OCI-LY1 (cell line): ENCODE results near the gene SERINC5.

Source experiments
- H2AFZ ChIP-seq: fragments of 200-600 bp; sonication (generic), shearing (Covaris generic); 2 replicates; pipeline ENCODE4 v1.6.0; 2014; ENCODE audit warnings: antibody characterized with exemption, mild to moderate bottlenecking, low read length
- H3F3A ChIP-seq: fragments of 200-600 bp; sonication (generic), shearing (Covaris generic); 2 replicates; pipeline ENCODE4 v1.6.0; 2014; ENCODE audit warnings: mild to moderate bottlenecking, antibody characterized with exemption, low read length, moderate library complexity; ENCODE audit not compliant: insufficient read depth
- H3K27ac ChIP-seq: fragments of 200-600 bp; sonication (generic); 2 replicates; pipeline ENCODE4 v1.5.1; 2014; ENCODE audit warnings: low read length, mixed run types, mild to moderate bottlenecking, low read depth; ENCODE audit not compliant: poor library complexity, severe bottlenecking
- H3K27me3 ChIP-seq: fragments of 200-600 bp; sonication (generic); 2 replicates; pipeline ENCODE4 v1.6.0; 2014; ENCODE audit warnings: antibody characterized with exemption, mild to moderate bottlenecking, low read length, moderate library complexity; ENCODE audit not compliant: insufficient read depth
- H3K36me3 ChIP-seq: fragments of 200-600 bp; sonication (generic); 2 replicates; pipeline ENCODE4 v1.6.1; 2014; ENCODE audit warnings: mild to moderate bottlenecking, antibody characterized with exemption, low read length, moderate library complexity, mixed read lengths; ENCODE audit not compliant: insufficient read depth
- H3K4me1 ChIP-seq: fragments of 200-600 bp; sonication (generic); 2 replicates; pipeline ENCODE4 v1.5.1; 2014; ENCODE audit warnings: mild to moderate bottlenecking, low read length, moderate library complexity; ENCODE audit not compliant: insufficient read depth, severe bottlenecking
- H3K4me2 ChIP-seq: fragments of 200-600 bp; sonication (generic), shearing (Covaris generic); 2 replicates; pipeline ENCODE4 v1.6.1; 2014; ENCODE audit warnings: low read length
- H3K4me3 ChIP-seq: fragments of 200-600 bp; sonication (generic); 2 replicates; pipeline ENCODE4 v1.5.1; 2014; ENCODE audit warnings: low read length, low read depth, mild to moderate bottlenecking, mixed read lengths; ENCODE audit not compliant: poor library complexity, severe bottlenecking
- H3K79me2 ChIP-seq: fragments of 200-600 bp; shearing (Covaris generic); 2 replicates; pipeline ENCODE4 v1.6.1; 2016; ENCODE audit warnings: mixed run types, low read length, mixed read lengths; ENCODE audit not compliant: insufficient read depth
- H3K9ac ChIP-seq: fragments of 200-600 bp; sonication (generic), shearing (Covaris generic); 2 replicates; pipeline ENCODE4 v1.6.1; 2014; ENCODE audit warnings: mild to moderate bottlenecking, low read length, mixed read lengths
- H3K9me2 ChIP-seq: fragments of 200-600 bp; sonication (generic), shearing (Covaris generic); 2 replicates; pipeline ENCODE4 v1.6.1; 2014; ENCODE audit warnings: low read depth, mild to moderate bottlenecking, low read length, mixed read lengths
- H3K9me3 ChIP-seq: fragments of 200-600 bp; shearing (Covaris generic); 2 replicates; pipeline ENCODE4 v1.6.1; 2014; ENCODE audit warnings: low read length, mixed read lengths
- H4K20me1 ChIP-seq: fragments of 200-600 bp; sonication (generic), shearing (Covaris generic); 2 replicates; pipeline ENCODE4 v1.6.0; 2016; ENCODE audit warnings: mild to moderate bottlenecking, low read length; ENCODE audit not compliant: insufficient read depth
- CTCF ChIP-seq: fragments of 200-600 bp; sonication (generic), shearing (Covaris generic); IDR thresholded peaks from 2 replicates; pipeline ENCODE4 v1.5.1; 2017; ENCODE audit warnings: mild to moderate bottlenecking, antibody characterized with exemption, low read length, moderate library complexity, mixed read lengths
- EZH2 ChIP-seq: fragments of 200-600 bp; sonication (generic), shearing (Covaris generic); IDR thresholded peaks from 2 replicates; pipeline ENCODE4 v1.8.0; 2017; ENCODE audit warnings: borderline replicate concordance, mixed run types, mild to moderate bottlenecking, antibody characterized with exemption, low read length, moderate library complexity, mixed read lengths

Gene SERINC5

GRCh38 chr5:80284720-80285119 lies 28.9 kb upstream of the SERINC5 start:
- H3K79me2 ChIP-seq, result no peaks in the 10 kb centered on the region
- no peaks in the 10 kb centered on the region for H4K20me1 ChIP-seq
- H3F3A ChIP-seq, result no peaks in the 10 kb centered on the region
- TF ChIP-seq CTCF (no peak), EZH2 (no peak)
- H2AFZ ChIP-seq, result no peak overlapping the region
- no peak overlapping the region for H3K4me2 ChIP-seq
- no peaks in the 10 kb centered on the region for H3K9me2 ChIP-seq
- H3K9ac ChIP-seq, result no peak overlapping the region
- H3K36me3 ChIP-seq, result no peaks in the 10 kb centered on the region
- H3K9me3 ChIP-seq, result no peaks in the 10 kb centered on the region
- no peak overlapping the region for H3K27ac ChIP-seq
- peaks cover 7% of the 10 kb centered on the region for H3K4me1 ChIP-seq
- H3K4me3 ChIP-seq, result no peak overlapping the region
- H3K27me3 ChIP-seq, result no peaks in the 10 kb centered on the region

GRCh38 chr5:80283360-80283759 lies 27.5 kb upstream of the SERINC5 start:
- Histone ChIP-seq H3K79me2 (no peaks in the 10 kb centered on the region), H3K4me3 (no peak overlapping the region), H4K20me1 (no peaks in the 10 kb centered on the region), H3K9me2 (no peaks in the 10 kb centered on the region), H3K27ac (no peak overlapping the region), H3K36me3 (no peaks in the 10 kb centered on the region), H3K4me2 (no peak overlapping the region), H3K9ac (no peak overlapping the region), H3K4me1 (peaks cover 7% of the 10 kb centered on the region), H2AFZ (no peak overlapping the region), H3K9me3 (no peaks in the 10 kb centered on the region), H3F3A (no peaks in the 10 kb centered on the region), H3K27me3 (no peaks in the 10 kb centered on the region)
- TF ChIP-seq EZH2 (no peak), CTCF (no peak)

GRCh38 chr5:80282054-80282453 lies 26.2 kb upstream of the SERINC5 start:
- Histone ChIP-seq H2AFZ (no peak overlapping the region), H4K20me1 (no peaks in the 10 kb centered on the region), H3K79me2 (no peaks in the 10 kb centered on the region)

More at GRCh38 chr5:80282054-80282453, 26.2 kb upstream of the SERINC5 start:
- Histone ChIP-seq H3K4me3 (no peak overlapping the region), H3K4me1 (peaks cover 7% of the 10 kb centered on the region), H3K36me3 (no peaks in the 10 kb centered on the region), H3K27ac (no peak overlapping the region), H3K4me2 (no peak overlapping the region), H3K27me3 (no peaks in the 10 kb centered on the region), H3K9ac (no peak overlapping the region), H3K9me2 (no peaks in the 10 kb centered on the region), H3F3A (no peaks in the 10 kb centered on the region), H3K9me3 (no peaks in the 10 kb centered on the region)
- TF ChIP-seq CTCF (no peak), EZH2 (no peak)
